Lower leg skin (tissue), 3 donors: ENCODE data around the gene NCOR1.

Experiments
- CTCF ChIP-seq, 3 donors: fragments of 450-650 bp; IDR thresholded peaks; one replicate each; pipeline ENCODE4 v1.5.1; 2016; ENCODE audit warnings: antibody characterized with exemption in 3 of 3, mild to moderate bottlenecking in 3 of 3, moderate library complexity in 2 of 3
- POLR2A ChIP-seq, 2 donors: fragments of 450-650 bp; IDR thresholded peaks; one replicate each; pipeline ENCODE4 v1.6.1; 2016 to 2017; ENCODE audit warnings: antibody characterized with exemption in 2 of 2, mild to moderate bottlenecking in 1 of 2, moderate library complexity in 1 of 2

DNA sequence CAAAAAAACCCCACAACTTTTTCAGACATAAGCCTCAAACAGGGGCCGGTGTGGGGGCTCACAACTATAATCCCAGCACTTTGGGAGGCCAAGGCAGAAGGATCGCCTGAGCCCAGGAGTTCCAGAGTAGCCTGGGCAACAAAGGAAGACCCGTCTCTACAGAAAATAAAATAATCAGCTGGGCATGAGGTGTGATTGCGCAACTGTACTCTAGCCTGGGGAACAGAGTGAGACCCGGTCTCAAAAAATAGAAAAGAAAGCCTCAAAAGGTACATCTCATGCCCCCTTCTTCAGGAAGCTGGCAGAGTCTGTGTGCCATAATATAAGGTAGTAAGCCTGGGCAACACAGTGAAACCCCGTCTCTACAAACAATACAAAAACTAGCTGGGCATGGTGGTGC is 219.0 kb downstream of the NCOR1 start:
- TF ChIP-seq CTCF (IDR thresholded peaks at IDR 0.05) (no peak), POLR2A (IDR thresholded peaks at IDR 0.05) (no peak)
